Measurements from ENCODE around the gene TRAPPC3L.

TRAPPC3L gene

GRCh38 chr6:116542426-116542825 is 3.1 kb downstream of the TRAPPC3L start:
- TF ChIP-seq CTCF (conservative IDR thresholded peaks at IDR 0.05), result no peak
- no peak for TF ChIP-seq ZFX (IDR thresholded peaks at IDR 0.05)
- no peak overlapping the region for H3K27ac ChIP-seq

GRCh38 chr6:116536216-116536621 is 9.3 kb downstream of the TRAPPC3L start:
- no peak overlapping the region for H3K27ac ChIP-seq
- TF ChIP-seq ZFX (IDR thresholded peaks at IDR 0.05) (no peak), CTCF (conservative IDR thresholded peaks at IDR 0.05) (peak; percentile 82)

GRCh38 chr6:116535109-116535508 is 10.4 kb downstream of the TRAPPC3L start:
- H3K27ac ChIP-seq, result no peak overlapping the region
- TF ChIP-seq ZFX (IDR thresholded peaks at IDR 0.05), result no peak
- no peak for TF ChIP-seq CTCF (conservative IDR thresholded peaks at IDR 0.05)

GRCh38 chr6:116533233-116533957 is 12.1 kb downstream of the TRAPPC3L start:
- no peak overlapping the region for H3K27ac ChIP-seq
- no peak for TF ChIP-seq CTCF (conservative IDR thresholded peaks at IDR 0.05)
- no peak for TF ChIP-seq ZFX (IDR thresholded peaks at IDR 0.05)

GRCh38 chr6:116531675-116532570 is 13.6 kb downstream of the TRAPPC3L start:
- TF ChIP-seq CTCF (conservative IDR thresholded peaks at IDR 0.05) (peak; percentile 61), ZFX (IDR thresholded peaks at IDR 0.05) (no peak)
- no peak overlapping the region for H3K27ac ChIP-seq

- TF ChIP-seq ZFX (IDR thresholded peaks at IDR 0.05) (no peak), CTCF (conservative IDR thresholded peaks at IDR 0.05) (no peak)
- H3K27ac ChIP-seq, result no peak overlapping the region
Measured at GRCh38 chr6:116530436-116530835, 15.0 kb downstream of the TRAPPC3L start.
